Hematopoietic multipotent progenitor cell treated with erythropoietin and hydrocortisone succinate and interleukin-3 and kit ligand, for 8 days (in vitro differentiated cells): ENCODE data around the gene SEZ6L.
"Not testable (repeated sequence)": the region's sequence is repeated elsewhere in the genome, so short reads cannot be mapped to it uniquely, and the experiment has no call there.

Source experiments
- DNase-seq: peaks from one replicate; pipeline ENCODE4 v3.0.0-alpha.2; 2015

Gene SEZ6L

DNA sequence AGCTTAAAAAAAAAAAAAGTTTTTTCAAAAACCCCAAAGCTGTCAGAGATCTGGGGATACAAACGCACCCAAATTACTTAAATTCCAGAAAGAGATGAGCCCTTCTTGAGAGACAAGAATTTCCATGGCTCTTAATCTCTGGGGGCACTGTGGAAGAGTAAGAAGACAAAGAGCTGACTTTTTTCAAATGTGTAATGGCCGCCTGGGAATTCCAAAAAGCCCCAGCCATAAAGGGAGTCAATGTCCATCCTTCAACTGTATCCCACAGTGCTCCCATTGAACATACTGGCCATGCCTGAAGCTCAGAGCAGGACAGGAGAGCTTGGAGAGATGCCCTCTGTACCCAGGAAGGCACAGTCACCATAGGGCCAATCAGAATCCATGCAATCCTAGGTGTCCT is 222.4 kb downstream of the SEZ6L start:
- no peak for DNase-seq

DNA sequence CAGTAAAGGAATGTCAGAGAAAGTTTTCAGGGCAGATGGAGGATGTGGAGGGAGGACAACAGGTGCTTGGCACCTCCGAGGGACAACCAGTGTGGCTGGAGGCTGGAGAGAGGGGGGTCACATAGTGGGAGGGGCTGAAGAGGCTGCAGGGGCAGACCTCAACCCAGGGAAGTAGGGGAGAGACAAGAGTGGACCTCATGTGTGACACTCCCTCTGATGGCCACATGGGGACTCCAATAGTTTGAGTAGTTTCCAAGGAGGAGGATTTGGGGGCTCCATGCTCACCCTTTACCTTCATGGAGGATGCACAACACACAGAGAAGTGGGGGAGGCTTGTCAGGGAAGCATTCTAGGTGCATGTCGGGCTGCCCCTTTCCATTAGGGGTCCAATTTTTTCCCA is 224.7 kb downstream of the SEZ6L start:
- DNase-seq: no peak

DNA sequence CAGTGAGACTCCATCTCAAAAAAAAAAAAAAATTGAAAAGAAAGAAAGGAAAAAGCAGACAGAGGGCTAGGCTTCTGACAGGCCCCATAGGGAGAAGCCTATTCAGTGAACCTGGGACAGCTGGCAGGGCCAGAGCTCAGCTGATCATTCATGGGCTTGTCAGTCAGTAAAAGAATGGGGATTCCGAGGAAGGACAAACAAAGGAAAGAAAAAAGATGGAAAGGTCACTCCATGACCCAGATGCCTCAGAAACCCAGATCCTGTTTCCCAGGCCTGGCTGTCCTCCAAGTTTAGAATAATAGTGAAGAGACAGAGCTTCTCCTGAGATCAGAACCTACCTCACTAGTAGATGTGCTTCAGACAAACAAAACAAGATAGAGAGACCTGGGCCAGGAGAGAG is 225.5 kb downstream of the SEZ6L start:
- no peak for DNase-seq

DNA sequence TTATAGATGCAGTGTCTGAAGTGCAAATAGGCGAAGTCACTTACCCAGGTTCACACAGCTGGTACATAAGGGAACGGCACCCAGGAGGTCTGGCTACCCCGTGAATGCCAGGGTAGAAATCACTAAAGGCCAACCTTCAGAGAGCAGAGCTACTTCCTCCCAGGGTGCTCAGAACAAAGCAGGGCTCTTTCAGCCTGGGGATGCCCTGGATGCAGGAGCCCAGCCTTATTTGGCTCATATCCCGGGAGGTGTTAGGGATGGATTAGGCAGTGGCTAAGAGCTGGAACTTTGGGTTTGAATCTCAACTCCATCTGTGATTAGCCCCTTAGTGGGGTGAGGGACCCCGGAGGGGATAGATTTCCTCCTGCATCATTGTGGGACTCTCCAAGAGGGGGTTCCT is 226.7 kb downstream of the SEZ6L start:
- no peak for DNase-seq

DNA sequence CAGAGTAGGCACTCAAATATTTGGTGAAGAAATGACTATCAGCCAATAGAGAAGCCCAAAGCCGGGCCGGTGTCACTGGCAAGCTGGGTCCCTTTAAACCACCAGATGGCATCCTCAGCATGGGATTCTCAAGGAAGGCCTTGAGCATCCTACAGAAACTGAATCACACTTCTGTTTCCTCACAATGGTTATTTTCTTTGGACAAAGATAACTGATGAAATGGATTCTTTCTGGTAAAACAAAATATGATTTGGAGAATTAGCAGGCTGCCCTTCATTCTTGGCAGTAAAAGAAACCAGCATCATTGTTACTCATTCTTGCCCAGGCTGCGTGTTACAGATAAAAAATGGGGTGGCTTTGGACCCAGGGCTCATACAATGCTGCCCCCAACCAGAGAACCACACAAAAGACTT is 229.5 kb downstream of the SEZ6L start:
- peak; percentile 73 for DNase-seq

DNA sequence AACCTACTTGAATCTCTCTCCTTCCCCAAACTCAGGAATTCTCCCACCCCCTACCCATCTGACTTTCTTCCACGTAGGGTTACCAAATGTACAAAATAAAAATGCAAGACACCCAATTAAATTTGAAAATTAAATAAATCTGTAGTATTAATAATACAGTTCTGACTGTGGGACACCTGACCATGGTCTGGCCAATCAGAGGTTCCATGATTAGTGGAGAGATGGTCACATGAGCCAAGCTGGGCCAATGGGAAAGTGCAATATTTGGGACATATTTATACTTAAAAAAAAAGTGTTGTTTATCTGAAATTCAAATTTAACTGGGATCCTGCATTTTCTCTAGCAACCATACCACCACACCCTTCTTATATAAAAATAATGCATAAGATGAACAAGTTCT is 230.0 kb downstream of the SEZ6L start:
- DNase-seq: no peak

DNA sequence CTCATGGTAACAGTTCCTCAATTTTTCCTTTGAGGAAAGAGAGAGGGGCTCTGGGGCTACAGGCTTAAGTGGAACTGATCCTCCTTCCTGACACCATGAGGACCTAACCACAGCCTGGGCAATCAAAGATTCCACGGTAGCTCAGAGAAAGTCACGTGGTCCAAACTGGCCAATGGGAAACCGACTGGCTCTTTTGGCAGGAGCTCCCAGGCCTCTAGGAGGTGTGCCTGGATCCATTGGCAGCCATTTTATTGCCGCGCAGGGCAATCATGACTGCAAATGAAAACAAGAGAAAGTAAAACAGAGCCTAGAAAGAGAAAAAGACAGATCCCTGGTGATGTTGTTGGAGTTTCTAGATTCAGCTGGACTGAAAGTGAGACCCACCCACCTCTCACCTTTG is 232.5 kb downstream of the SEZ6L start:
- peak; percentile 9 for DNase-seq

DNA sequence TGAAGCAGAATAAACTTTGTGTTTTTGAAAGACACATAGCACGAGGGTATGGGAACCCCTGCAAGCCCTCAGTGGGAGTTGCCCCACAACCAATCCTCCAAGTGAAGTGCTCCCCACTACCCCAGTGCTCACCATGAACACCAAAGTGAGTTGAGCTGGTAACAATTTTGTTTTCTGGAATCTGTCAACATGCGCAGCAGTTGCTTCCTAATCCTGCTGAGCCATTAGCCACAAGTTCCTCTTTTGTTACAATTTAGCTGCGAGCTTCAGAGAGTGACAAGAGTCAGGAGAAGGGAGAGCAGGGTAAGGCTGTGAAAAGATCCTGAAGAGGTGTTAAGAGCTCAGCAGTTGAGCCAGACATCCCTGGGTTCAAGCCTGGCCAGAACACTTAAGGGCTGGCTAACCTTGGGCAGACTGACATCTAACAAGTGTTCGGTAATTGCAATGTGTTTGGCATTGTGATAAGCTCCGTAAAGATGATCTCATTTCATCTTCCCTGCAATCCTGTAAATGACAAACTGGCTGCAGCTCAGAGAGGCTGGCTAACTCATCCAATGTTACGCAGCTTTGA is 235.7 kb downstream of the SEZ6L start:
- peak; percentile 64 for DNase-seq

DNA sequence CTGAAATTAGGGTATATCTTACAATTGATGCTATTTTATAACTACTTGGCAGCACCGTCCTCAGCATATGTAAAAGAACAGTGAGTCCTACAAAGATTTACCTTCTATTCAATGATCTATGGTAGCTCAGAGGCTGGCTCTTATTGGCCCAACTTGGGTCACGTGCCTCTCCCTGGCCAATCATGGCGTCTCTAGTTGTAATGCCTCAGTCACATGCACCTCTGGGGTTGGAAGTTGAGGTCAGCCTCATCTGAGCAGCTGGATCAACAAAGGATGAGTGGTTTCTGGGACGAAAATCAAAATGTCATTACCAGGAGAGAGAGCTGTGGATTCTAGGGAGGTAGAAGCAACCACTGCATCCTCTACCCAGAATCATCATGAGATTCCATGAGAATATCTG is 236.9 kb downstream of the SEZ6L start:
- no peak for DNase-seq

DNA sequence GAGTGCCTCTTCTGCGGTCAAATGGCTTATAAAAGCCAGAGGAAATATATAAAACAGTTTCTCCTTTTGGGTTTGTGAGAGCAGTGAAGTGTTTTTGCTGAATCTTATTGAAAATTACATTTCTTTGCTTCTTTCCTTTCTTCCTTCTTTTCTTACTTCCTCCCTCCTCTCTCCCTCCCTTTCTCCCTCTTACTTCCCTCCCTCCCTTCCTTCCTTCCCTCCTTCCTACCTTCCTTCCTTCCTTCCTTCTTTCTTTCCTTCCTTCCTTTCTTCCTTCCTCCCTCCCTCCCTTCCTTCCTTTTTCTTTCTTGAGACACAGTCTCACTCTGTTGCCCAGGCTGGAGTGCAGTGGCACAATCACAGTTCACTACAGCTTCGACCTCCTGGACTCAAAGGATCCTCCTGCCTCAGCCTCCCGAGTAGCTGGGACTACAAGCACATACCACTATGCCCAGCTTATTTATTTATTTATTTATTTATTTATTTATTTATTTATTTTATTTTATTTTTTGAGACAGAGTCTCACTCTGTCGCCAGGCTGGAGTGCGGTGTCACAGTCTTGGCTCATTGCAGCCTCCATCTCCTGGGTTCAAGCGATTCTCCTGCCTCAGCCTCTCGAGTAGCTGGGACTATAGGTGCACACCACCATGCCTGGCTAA is 239.4 kb downstream of the SEZ6L start:
- DNase-seq: not testable (repeated sequence)

DNA sequence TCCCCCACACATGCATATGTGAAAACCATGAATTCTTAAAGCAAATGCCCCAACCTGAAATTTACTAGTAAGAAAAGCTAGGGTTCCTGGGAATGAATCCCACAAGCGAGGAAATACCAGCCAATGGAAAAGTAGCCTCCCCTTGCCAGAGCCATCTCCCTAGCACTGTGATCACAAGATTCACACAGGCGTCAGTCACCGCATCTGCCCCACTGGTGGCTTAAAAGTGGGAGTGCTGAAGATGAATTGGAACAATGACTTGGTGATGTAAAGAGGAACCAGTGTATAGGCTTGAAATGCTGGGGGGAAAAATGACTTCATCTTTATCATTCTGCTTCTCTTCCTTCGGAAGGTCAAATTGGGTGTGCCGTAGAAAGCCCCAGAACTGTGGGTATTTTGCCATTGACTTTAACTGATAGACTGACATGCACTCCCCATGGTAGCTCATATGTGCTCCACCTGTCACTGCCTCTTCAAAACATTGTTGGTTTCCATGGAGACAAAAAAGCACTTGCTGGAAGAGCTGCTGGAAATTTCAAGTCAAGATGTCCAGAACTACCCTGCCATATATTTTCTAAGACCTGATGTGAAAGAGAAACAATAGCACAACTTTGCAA is 240.6 kb downstream of the SEZ6L start:
- DNase-seq: no peak

DNA sequence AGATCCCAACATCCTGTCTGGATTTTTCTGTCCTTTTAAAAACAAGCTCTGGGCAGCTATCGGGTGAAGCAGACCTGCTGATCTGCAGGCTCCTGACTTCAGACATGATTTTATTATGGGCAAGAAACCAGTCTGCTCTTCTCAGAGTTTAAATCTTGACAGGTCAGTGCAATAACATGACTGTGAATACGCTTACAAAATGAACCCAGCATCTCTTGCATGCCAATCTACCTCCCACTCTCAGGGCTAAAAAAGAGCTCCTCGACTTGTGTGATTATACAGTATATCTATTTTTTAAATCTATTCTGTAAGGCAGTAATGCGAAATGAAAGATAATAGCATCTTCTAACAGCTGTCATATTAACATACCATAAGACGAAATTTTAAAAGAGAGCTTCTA is 241.1 kb downstream of the SEZ6L start:
- no peak for DNase-seq

DNA sequence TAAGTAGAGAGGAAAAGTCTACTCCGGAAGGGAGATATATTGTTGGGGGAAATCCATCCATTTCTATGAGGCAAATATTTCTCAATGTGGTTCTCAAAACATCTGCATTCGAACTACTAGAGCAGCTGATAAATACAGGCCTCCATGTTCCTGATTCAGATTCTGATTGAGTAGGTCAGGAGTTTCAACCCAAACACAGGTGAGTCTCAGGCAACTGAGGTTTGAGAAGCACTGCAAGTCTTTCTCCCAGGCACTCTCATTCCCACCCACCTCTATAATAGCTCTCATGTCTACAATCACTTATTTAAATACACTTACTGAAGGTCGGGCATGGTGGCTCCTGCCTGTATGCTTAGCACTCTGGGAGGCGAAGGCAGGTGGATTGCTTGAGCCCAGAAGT is 245.1 kb downstream of the SEZ6L start:
- DNase-seq: no peak

DNA sequence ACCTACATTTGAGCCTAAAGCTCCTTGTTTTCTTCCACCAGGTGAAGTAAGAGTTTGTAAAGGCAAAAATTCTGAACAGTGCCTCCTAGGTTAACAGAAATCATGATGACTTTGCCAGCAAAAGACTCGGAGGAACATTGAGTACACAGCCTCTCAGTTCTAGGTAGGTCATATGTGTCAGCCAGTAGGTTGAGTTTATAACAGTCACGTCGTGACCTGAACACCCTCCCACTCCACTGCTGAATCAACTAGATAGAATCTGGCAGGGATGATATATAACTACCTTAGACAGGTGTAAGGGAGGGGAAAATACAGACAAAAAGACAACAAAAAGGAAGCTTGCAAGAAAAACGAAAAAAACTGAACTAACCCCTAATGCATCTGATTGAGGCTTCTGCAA is 247.0 kb downstream of the SEZ6L start:
- DNase-seq: no peak

DNA sequence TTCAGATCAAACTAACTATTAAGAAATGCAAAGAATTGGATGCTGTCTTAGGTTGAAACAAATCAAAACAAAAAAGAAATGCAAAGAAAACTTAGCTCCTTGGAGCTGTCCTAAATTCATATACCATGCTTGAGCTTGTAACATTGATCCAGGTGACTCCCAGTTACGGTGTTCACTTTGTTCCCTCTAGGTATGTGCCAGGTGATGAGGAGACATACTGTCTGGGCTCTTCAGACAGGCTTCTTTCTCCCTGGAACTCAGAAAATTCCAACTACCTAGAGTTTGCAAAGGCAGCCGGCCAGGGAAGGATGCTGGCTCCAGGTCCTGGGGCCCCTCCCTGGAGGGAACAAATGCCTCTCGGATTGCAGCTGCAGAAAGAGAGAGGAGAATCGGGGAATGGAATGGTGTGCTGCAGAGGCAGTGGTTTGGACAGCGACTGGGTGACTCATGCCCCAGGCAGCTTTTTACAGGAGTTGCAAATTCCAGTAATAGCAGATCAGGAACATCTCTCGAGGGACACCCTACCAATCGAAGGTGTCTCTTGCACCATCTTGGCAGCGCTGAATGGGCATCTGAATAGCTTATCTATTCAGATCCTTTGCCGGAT is 247.5 kb downstream of the SEZ6L start:
- no peak for DNase-seq

DNA sequence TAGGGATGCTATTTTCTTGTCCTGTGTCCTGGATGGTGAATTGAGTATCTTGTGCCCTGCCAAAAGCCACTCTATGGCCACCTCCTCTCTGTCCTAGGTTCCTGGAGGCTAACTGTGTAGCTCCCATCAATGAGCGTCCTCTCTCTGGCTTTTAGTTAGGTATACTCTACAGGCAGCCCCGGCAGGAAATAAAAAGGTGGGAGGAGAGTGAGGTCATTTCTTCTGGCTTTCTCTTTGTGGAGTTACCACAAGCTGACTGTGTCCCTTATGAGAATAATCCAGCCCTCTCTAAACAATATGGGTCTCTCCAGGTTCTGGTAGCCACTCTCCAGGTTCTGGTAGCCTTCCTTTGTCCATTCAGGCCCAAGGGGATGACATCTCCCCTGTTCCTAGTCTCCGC is 248.1 kb downstream of the SEZ6L start:
- no peak for DNase-seq

DNA sequence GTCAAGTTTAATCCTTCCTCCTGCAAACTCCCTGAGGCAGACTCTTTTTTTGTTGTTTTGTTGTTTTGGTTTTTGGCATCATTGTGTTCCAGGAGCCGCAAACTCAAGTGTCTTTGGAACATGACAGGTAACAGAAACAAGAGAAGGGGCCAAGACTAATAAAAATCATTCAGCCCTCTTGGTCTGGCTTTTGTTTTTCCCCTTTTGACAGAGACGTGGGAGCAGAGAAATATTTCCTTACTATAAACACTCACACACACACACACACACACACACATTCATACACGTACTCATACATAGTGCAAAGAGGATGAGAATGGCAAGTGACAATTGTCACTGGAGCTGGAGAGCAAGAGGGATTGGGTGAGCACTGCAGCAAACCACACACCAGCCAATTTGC is 249.4 kb downstream of the SEZ6L start:
- DNase-seq: no peak

DNA sequence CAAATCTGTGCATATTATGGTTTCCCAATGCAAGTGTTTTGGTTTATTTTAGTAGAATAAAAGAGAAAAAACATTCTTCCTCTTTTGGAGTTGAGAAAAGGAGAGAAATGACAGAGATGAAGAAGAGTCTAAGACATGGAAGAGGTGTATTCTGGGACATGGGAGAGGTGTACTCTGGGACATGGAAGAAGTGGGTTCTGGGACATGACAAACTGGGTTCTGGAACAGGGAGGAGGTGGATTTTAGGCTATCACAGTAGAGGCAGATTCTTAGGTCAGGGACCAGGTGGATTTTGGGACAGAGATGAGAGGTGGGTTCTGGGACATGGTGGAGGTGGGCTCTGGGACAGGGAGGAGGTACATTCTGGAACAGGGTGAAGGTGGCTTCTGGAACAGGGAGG is 257.7 kb downstream of the SEZ6L start:
- no peak for DNase-seq

DNA sequence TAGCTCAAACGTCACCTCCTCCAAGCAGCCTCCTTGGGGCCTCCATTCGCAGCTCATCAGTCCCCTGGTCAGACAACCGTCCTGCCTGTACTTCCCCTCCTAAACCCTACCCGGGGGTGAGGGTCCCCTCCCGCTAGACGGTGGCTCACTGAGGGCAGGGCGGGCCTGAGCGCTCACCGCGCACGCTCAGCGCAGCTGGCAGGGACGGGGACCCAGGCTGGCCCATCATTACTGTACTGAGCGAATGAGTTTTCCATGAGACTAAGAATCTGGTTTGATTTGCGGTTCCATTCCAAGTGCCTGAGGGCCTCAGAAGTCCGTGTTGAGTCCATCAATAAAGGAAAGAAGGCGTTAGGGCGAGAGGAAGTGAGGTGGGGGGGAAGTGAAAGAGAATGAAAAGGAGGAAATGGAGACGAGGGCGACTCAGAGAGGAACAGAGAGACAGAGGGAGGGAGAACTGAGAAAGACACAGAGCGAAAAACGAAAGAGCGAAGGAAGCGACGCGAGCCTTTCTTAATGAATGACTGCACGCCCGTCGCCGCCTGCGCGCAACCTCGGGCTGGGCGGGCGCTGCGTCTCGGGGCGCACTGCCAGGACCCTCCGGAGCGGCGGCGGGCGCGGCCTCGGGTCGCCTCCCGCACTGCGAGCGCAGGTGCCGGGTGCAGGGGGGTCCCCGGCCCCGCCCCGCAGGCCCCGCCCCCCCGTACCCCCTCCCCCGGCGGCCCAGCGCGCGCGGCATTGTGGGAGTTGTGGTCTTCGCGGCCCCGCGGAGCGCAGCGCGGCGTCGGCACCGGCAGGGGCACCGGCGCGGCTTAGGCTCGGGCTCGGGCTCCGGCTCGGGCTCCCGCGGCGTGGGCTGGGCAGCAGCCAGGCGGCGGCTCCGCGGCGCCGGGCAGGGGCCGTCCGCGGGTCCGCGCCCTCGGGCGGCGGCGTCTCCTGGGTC is 259.5 kb downstream of the SEZ6L start, which contains the start of gene ASPHD2:
Gene ASPHD2 (plus strand): TSS at position 746 of the 943 bp plus-strand sequence. CDS start 4,356 bp downstream, outside the sequence.
- peak; percentile 25 for DNase-seq

DNA sequence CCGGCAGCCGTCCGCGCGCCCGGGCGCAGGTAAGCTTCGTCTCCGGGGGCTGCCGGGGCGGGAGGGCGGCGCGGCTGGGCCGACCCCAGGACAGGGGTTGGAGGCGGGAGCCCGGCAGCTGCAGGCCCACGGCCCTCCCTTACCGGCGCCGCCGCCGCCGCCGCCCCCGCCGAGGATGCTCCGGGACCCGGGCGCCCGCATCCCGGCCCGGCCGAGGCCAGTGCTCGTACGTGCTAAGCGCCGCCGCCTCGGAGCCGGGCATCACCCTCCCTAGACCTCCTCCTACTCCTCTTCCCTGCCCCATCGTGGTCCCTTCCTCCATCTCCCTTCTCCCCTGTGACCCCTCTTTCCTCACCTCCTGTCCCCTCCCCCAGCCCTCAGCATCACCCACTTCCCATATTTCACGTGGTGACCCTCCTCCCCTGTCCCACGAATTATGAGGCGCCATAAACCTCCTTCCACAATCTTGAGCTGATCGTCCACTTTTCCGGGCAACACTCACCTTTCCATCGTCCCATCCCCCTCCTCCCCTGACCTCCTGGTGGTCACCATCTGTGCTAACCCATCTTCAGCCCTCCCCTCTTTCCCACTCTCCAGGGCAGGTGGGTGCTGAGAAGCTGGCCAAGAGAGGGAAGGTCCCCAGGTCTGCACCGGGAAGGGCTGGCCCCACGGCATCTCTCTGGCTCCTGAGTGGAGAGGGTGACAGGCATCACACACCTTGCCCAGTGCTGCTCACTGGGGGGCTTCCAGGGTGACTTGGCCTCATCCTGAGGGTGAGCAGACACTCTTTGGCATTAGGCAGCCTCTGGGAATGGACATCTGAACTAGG is 260.4 kb downstream of the SEZ6L start:
- no peak for DNase-seq

DNA sequence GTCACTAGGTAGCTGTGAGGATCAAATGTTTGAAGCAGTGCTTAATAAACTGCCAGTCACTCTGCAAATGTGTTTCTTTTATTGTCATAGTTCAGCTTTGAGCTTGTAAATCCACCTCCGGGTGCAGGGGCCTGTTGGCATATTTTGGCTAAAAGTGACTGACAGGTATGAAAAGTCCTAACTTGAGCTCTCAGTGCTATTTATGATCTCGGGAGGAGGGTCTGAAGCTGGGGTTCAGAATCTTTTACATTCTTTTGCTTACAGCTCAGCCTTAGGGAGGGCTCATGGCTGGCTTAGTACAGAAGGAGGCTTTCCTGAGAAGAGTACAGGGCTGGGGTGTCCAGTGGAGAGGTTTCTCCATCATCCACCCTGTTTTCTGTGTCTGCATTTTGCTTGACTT is 261.3 kb downstream of the SEZ6L start:
- DNase-seq: no peak
